GM12878 (cell line): ENCODE data around the gene BCHE. TPM values are rescaled to one million over a fixed set of nuclear protein-coding genes. Genes with fewer than 3 reads are reported as not detected.

Source experiments
- ATAC-seq: fragments of 200-7000 bp; cut with Tn5 transposase; 3 replicates; pipeline ENCODE4 v1.9.1; 2020; ENCODE audit warnings: mild to moderate bottlenecking, moderate library complexity
- BruUV-seq: library from RNA; stranded (reverse); fragments of 400-500 nt; replicated peaks from 2 replicates; lab custom pipeline; 2021; lab: Mats Ljungman, UMichigan
- CTCF ChIA-PET: fragments of 300-600 bp; sonication (Branson Sonifier 250); formaldehyde crosslinking; extraction: SDS; loops from one replicate; lab custom pipeline; 2021; ENCODE audit warnings: inconsistent platforms; lab: Yijun Ruan, JAX
- POLR2A ChIA-PET: fragments of 350-600 bp; formaldehyde crosslinking; extraction: SDS; loops from one replicate; lab custom pipeline; 2021; ENCODE audit warnings: inconsistent platforms; lab: Charles Lee
- RAD21 ChIA-PET: fragments of 300-600 bp; sonication (Branson Sonifier 250); formaldehyde crosslinking; loops from one replicate; lab custom pipeline; 2023; ENCODE audit warnings: antibody characterized with exemption; ENCODE audit not compliant: unreplicated experiment; lab: Charles Lee
- SMC1A ChIA-PET: fragments of 300-600 bp; sonication (Branson Sonifier 250); formaldehyde crosslinking; loops from one replicate; lab custom pipeline; 2023; ENCODE audit not compliant: unreplicated experiment, uncharacterized antibody; lab: Charles Lee
- DNase-seq: peaks from one replicate; pipeline ENCODE4 v3.0.0-alpha.2; 2011; ENCODE audit warnings: low read depth, low spot score
- FAIRE-seq: peaks from 3 replicates; lab custom pipeline; 2011; peaks lifted over from hg19 to GRCh38; lab: Jason Lieb, UNC
- H2AFZ ChIP-seq: 2 replicates; pipeline ENCODE4 v1.6.0; 2011; ENCODE audit warnings: low read depth, low read length, control low read depth; ENCODE audit not compliant: control insufficient read depth
- H3K27ac ChIP-seq: 2 replicates; pipeline ENCODE4 v1.5.1; 2011; ENCODE audit warnings: control low read depth; ENCODE audit not compliant: control insufficient read depth, insufficient read depth
- H3K27me3 ChIP-seq, 2 experiments: replicated peaks in 1 of 2; 2 replicates each; pipeline versions ENCODE4 v1.6.0 to v1.6.1; 2011; ENCODE audit warnings: low read length in 1 of 2; ENCODE audit not compliant: control insufficient read depth in 2 of 2, insufficient read depth in 2 of 2
- H3K36me3 ChIP-seq, 2 experiments: 2 replicates each; pipeline ENCODE4 v1.5.1; 2011; ENCODE audit warnings: low read length in 1 of 2; ENCODE audit not compliant: control insufficient read depth in 2 of 2, insufficient read depth in 2 of 2
- H3K4me1 ChIP-seq: 2 replicates; pipeline ENCODE4 v1.6.1; 2011; ENCODE audit warnings: mild to moderate bottlenecking, low read length, moderate library complexity, mixed read lengths; ENCODE audit not compliant: control insufficient read depth, insufficient read depth
- H3K4me2 ChIP-seq: 2 replicates; pipeline ENCODE4 v1.6.0; 2011; ENCODE audit warnings: control low read depth; ENCODE audit not compliant: control insufficient read depth, insufficient read depth
- H3K4me3 ChIP-seq: fragments of 200-600 bp; sonication (generic); 2 replicates; pipeline ENCODE4 v1.5.1; 2016
- H3K79me2 ChIP-seq: 2 replicates; pipeline ENCODE4 v1.6.0; 2011; ENCODE audit warnings: low read length; ENCODE audit not compliant: control insufficient read depth, insufficient read depth
- H3K9ac ChIP-seq: 2 replicates; pipeline ENCODE4 v1.8.0; 2011; ENCODE audit warnings: low read length, control low read depth, mixed read lengths; ENCODE audit not compliant: control insufficient read depth, insufficient read depth
- H3K9me3 ChIP-seq: replicated peaks from 3 replicates; pipeline ENCODE4 v1.5.1; 2011; ENCODE audit warnings: mild to moderate bottlenecking, low read length; ENCODE audit not compliant: control insufficient read depth, insufficient read depth
- H4K20me1 ChIP-seq: 2 replicates; pipeline ENCODE4 v1.6.0; 2011; ENCODE audit not compliant: control insufficient read depth, insufficient read depth
- ATF7 ChIP-seq: fragments of 450-650 bp; IDR thresholded peaks from 2 replicates; pipeline ENCODE4 v1.6.1; 2016; ENCODE audit warnings: low read depth, mild to moderate bottlenecking
- NBN ChIP-seq: fragments of 450-650 bp; IDR thresholded peaks from 2 replicates; pipeline ENCODE4 v1.6.1; 2016
- PKNOX1 ChIP-seq: fragments of 450-650 bp; IDR thresholded peaks from 2 replicates; pipeline ENCODE4 v1.6.1; 2016; ENCODE audit warnings: mild to moderate bottlenecking
- ZBTB11 ChIP-seq: fragments of 450-650 bp; formaldehyde crosslinking; IDR thresholded peaks from 2 replicates; pipeline ENCODE4 v1.5.0; 2022; ENCODE audit warnings: mild to moderate bottlenecking, missing genetic modification characterization
- WGBS: methylation state at CpG from one replicate; pipeline ENCODE4 v1.1.6; 2016; ENCODE audit warnings: low lambda C conversion rate; ENCODE audit not compliant: insufficient replicate concordance, insufficient coverage; ENCODE audit errors: missing lambda C conversion rate; 5-methylcytosine and 5-hydroxymethylcytosine counted together
- in situ Hi-C: fragments of 300-500 bp; cut with MboI; formaldehyde crosslinking; loops from 9 replicates; pipeline ENCODE4 v1.14.3; 2018; ENCODE audit warnings: mixed read lengths
- intact Hi-C: fragments of 100-400 bp; cut with micrococcal nuclease; formaldehyde crosslinking; loops from one replicate; pipeline ENCODE4 v1.14.2; 2022; ENCODE audit not compliant: unreplicated experiment
- polyA plus RNA-seq, 11 experiments: library from polyadenylated mRNA; depleted of rRNA in 4 of 11; unstranded in 6 of 11; stranded (reverse) in 5 of 11; fragments of >200 nt; fragmentation: Nextera tagmentation in 4 of 11; fragmentation: Illumina TruSeq in 1 of 11; extraction: Ambion mirVana in 4 of 11; extraction: Trizol in 1 of 11; gene quantifications; 1 replicate in 1 of 11; 2 replicates in 10 of 11; pipeline versions ENCODE4 v1.2.1 to v1.2.3, GENCODE V29; 2011 to 2016; ENCODE audit warnings: inconsistent platforms in 2 of 11, missing spikeins in 2 of 11, low read depth in 1 of 11
- total RNA-seq, 4 experiments: library from RNA; depleted of rRNA in 3 of 4; stranded (reverse); fragments of >200 nt in 3 of 4; fragmentation: Illumina TruSeq in 1 of 4; extraction: Trizol in 1 of 4; gene quantifications; 2 replicates each; pipeline versions ENCODE4 v1.2.1 to v1.2.3, GENCODE V29; 2013 to 2021

The BCHE gene
- total and polyA plus RNA-seq, 10 of the 15 experiments (the other 5 are each of a cell fraction or from before 2014, with no cell fraction given) = 16.8 to 233 (median 29.3) TPM

GRCh38 chr3:165775824-165776223 lies 61.4 kb downstream of the BCHE start:
- ChIA-PET RAD21 (no interaction called here), CTCF (no interaction called here)

More at GRCh38 chr3:165775824-165776223, 61.4 kb downstream of the BCHE start:
- no peaks in the 10 kb centered on the region for H3K36me3 ChIP-seq
- H3K27me3 ChIP-seq = no peaks in the 10 kb centered on the region
- POLR2A ChIA-PET = no interaction called here
- no peak overlapping the region for H3K9ac ChIP-seq
- H3K9me3 ChIP-seq = no peaks in the 10 kb centered on the region
- FAIRE-seq = no peak
- no TSS peak for BruUV-seq
- no peak for DNase-seq
- SMC1A ChIA-PET = interaction anchor here (2.6 kb wide), 1 partner anchor 8 kb away, joined by 14 read pairs; no protein-coding TSS in a partner anchor
- in situ Hi-C loops = no loop called here
- ATAC-seq = no peak
- H3K4me3 ChIP-seq = no peak overlapping the region
- intact Hi-C loops = no loop called here
- H3K4me2 ChIP-seq = no peak overlapping the region
- no peaks in the 10 kb centered on the region for H3K4me1 ChIP-seq
- no peaks in the 10 kb centered on the region for H4K20me1 ChIP-seq
- no peak for TF ChIP-seq PKNOX1
- TF ChIP-seq NBN = no peak
- TF ChIP-seq ZBTB11 = no peak
- TF ChIP-seq ATF7 = no peak
- no peak overlapping the region for H3K27ac ChIP-seq
- 34% methylated on average over 3 of the region's 3 CpGs for WGBS
- no peaks in the 10 kb centered on the region for H3K79me2 ChIP-seq
- no peak overlapping the region for H2AFZ ChIP-seq
